HG03045 (cell line): ENCODE measurements around the gene PPP2R2C.

Source experiments
- ATAC-seq: cut with Tn5 transposase; IDR thresholded peaks from one replicate; pipeline ENCODE4 v1.9.1; 2021; ENCODE audit warnings: mild to moderate bottlenecking, moderate library complexity; ENCODE audit not compliant: unreplicated experiment

The PPP2R2C gene

GRCh38 chr4:6472387-6473263 is at the start of gene PPP2R2C:
TSS of gene PPP2R2C (minus strand) at chr4:6472614. CDS start at chr4:6472229, 385 bp downstream.
- no peak for ATAC-seq

- no peak for ATAC-seq
Observed at GRCh38 chr4:6520978-6521377, 48.6 kb upstream of the PPP2R2C start.

DNA sequence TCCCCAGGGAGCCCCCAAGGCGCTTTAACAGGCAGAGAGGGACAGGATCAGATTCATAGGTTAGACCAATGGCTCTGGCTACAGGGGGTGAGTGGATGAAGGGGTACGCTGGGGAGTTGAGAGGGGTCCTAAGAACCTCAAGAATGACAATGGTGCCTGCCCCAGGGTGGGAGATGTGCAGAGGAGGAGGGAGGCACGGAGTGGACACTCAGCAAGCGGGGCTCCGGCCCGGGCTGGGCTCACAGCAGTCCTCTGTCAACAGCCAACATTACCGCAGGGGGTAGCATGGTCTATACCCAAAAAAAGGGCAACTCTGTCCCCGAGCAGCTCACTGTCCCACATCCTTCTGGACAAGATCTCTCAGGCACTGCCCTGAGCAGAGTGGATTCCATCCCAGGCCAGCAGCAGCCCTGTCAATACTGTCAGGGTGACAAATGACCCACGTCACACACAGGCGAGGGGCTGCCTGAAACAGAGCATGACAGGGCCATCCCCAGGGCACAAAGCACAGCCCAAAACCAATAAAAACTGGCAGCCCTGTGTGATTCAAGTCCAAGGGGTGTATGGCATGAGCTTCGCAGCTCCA is 47.7 kb upstream of the PPP2R2C start:
- no peak for ATAC-seq

- ATAC-seq: no peak
Observed at GRCh38 chr4:6517171-6517570, 44.8 kb upstream of the PPP2R2C start.

- no peak for ATAC-seq
Observed at GRCh38 chr4:6516762-6517161, 44.3 kb upstream of the PPP2R2C start.

DNA sequence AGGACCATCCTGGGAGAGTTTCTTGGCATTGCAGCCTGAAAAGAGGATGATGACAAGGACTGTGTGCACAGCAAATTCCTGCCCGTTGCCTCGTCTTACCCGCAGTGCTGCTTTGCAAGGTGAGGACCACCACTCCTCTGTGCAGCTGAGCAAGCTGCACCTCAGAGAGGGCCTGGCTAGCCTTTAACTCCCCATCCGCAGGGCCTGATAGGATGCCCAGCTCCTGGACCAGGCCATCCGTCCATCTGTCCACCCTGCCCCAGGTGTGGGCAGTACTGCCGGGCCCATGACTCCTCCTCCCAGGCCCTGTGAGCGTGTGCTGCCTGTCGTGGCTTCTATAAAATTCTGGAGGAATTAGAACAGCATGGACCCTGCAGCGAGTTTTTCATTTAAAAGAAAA is 43.9 kb upstream of the PPP2R2C start:
- ATAC-seq: no peak

DNA sequence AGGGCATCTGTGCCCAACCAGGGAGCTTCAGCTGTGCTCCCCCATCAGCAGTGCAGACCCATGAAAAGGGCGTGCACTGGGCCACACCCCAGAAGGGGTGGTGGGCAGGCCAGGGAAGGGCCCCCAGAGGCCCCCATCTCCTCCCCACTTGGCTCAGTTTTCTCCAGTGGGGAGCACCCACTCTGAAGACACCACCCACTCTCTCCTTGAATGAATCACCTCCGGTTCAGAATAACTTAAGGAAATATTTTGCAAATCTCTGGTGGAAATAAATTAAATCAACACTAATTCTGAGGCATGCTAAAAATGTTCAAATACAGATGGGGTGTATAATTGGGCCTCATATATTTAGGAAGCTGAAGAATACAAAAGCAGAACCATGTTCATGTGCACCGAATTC is 41.3 kb upstream of the PPP2R2C start:
- ATAC-seq: no peak

DNA sequence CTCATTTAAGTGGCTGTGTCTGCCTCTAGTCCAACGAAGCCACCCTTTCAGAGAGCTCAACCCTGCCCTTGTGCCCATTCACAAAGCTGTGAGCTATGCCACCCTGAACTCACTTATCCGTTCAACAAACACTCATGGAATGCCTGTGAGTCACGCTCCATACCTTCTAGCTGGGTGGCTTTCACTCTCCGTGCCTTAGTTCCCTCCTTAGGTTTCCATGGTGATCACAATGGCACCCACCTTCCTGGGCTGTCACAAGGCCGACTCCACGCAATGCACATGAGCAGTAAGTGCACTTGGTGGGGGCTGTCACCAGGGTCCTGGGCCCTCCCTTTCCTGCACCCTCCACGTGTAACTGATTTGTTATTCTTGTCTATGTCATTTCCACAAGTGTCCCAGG is 37.2 kb upstream of the PPP2R2C start:
- ATAC-seq: no peak

DNA sequence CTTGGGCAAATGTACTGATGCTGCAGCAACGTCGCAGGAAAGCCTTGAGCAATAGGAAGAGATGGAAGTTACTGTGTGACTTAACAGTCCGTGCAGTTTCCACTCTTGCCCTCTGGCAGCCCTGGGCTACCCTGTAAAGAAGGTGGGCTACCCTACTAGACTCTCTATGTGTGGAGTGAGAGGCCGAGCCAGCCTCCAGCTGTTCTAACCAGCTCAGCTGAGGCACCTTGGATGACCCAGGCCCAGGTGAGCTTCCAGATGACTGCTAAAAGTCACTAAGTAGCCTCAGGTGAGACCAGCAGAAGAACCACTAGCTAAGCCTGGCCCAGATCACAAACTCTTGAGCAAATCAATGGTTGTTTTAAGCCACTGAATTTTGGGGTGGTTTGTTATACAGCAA is 34.9 kb upstream of the PPP2R2C start:
- no peak for ATAC-seq

GRCh38 chr4:6506616-6507140 is 34.3 kb upstream of the PPP2R2C start:
- ATAC-seq: no peak

DNA sequence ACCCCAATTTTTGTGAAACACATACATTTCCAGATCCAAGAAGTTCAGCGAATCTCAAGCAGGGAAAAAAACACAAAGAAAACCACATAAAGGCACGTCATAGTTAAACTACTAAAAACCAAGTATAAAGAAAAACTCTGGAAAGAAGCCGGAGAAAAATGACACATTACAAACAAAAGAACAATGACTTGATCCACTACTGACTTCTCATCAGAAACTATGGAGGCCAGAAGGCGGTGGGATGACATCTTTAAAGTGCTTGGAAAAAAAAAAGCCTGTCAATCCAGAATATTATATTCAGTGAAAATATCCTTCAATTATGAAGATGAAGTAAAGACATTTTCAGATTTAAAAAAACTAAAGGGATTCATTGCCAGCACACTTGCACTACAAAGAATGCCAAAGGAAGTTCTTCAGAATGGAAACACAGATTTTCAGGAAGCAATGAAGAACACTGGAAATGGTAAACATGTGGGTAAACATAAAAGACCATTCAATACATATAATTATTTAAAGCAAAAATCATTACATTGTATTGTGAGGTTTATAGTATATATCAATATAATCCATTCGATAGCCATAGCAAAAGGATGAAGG is 32.6 kb upstream of the PPP2R2C start:
- ATAC-seq: no peak

- ATAC-seq: no peak
Observed at GRCh38 chr4:6502747-6503465, 30.5 kb upstream of the PPP2R2C start.

- no peak for ATAC-seq
Observed at GRCh38 chr4:6502147-6502546, 29.7 kb upstream of the PPP2R2C start.

- no peak for ATAC-seq
Observed at GRCh38 chr4:6501171-6501570, 28.8 kb upstream of the PPP2R2C start.

GRCh38 chr4:6500481-6501140 is 28.2 kb upstream of the PPP2R2C start:
- no peak for ATAC-seq

DNA sequence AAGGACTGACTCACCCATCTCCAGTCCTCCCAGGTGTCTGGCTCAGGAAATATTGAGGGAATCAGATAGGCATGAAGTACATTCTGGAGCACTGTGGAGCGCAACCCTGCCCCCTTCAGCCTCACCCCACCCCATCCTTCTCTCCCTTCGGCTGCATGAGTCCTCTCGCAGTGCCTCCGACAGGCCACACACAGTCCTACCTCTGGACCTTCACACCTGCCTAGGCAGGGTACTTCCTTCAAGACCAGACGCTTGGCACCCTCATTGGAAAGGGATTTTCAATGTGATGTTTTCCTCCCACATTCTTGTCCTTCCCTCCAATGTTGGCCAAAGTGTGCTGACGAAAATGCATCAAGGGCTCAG is 26.8 kb upstream of the PPP2R2C start:
- ATAC-seq: no peak

GRCh38 chr4:6498511-6499237 is 26.3 kb upstream of the PPP2R2C start:
- ATAC-seq: no peak

- ATAC-seq: no peak
Observed at GRCh38 chr4:6497796-6498195, 25.4 kb upstream of the PPP2R2C start.

GRCh38 chr4:6495736-6496135 is 23.3 kb upstream of the PPP2R2C start:
- ATAC-seq: no peak

GRCh38 chr4:6495296-6495590 is 22.8 kb upstream of the PPP2R2C start:
- ATAC-seq: no peak
